ENCODE results near the gene DYNC1I2.
A peak's percentile ranks its signal among the peaks of the same experiment; 100 is the strongest.

Gene DYNC1I2

DNA sequence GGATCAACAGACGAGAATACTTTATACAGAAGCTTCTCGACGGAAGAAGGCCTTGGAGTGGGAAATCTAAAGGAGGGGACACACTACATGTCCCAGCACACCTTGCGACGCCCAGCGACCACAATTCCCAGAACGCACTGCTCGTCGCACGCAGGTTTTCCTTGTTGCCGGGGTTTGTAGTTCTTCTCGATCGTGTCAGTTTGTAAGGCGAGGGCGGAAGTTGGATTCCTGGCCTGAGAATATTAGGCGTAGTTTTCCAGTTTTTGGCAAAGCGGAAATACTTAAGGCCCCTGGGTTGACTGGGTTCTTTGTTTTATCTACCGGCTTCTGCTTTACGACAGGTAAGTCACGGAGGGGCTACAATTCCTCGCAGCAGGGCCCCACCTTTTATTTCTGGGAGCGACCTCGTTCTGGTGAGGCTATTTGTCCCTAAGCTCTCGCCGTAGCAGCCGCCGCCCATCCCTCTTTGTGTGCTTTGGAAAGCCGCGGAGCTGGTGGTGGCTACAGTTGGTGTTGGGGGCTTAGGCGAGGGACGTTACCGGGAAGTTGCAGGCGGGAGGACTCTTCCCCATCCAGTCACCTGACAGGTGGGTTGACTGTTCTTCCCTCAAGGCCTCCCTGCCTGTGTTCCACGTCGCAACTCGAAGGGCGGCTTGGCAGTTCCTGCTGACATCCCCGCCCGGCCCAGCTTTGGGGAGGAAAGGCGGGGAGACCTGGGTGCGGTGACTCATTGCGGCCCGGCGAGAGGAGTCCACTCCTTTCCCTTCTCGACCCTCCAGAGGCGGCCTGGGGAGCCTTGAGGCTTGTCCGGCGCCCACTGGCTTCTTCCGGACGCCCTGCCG is at the start of gene DYNC1I2:
Gene DYNC1I2 (plus strand): TSS at position 183 of the 842 bp plus-strand sequence. CDS start 2,687 bp downstream, outside the sequence.
- H3K4me3 ChIP-seq (ENCODE audit: control insufficient read depth, low read depth, low read length), result peak within 1 kb of the TSS; percentile 96
- TF ChIP-seq, protein P1, sequence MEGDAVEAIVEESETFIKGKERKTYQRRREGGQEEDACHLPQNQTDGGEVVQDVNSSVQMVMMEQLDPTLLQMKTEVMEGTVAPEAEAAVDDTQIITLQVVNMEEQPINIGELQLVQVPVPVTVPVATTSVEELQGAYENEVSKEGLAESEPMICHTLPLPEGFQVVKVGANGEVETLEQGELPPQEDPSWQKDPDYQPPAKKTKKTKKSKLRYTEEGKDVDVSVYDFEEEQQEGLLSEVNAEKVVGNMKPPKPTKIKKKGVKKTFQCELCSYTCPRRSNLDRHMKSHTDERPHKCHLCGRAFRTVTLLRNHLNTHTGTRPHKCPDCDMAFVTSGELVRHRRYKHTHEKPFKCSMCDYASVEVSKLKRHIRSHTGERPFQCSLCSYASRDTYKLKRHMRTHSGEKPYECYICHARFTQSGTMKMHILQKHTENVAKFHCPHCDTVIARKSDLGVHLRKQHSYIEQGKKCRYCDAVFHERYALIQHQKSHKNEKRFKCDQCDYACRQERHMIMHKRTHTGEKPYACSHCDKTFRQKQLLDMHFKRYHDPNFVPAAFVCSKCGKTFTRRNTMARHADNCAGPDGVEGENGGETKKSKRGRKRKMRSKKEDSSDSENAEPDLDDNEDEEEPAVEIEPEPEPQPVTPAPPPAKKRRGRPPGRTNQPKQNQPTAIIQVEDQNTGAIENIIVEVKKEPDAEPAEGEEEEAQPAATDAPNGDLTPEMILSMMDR (IDR thresholded peaks at IDR 0.05; ENCODE audit: control insufficient read depth, insufficient read depth, low read depth, low read length, missing control alignments), result no peak
- DNase-seq (ENCODE audit: low read depth), result peak; percentile 85

DNA sequence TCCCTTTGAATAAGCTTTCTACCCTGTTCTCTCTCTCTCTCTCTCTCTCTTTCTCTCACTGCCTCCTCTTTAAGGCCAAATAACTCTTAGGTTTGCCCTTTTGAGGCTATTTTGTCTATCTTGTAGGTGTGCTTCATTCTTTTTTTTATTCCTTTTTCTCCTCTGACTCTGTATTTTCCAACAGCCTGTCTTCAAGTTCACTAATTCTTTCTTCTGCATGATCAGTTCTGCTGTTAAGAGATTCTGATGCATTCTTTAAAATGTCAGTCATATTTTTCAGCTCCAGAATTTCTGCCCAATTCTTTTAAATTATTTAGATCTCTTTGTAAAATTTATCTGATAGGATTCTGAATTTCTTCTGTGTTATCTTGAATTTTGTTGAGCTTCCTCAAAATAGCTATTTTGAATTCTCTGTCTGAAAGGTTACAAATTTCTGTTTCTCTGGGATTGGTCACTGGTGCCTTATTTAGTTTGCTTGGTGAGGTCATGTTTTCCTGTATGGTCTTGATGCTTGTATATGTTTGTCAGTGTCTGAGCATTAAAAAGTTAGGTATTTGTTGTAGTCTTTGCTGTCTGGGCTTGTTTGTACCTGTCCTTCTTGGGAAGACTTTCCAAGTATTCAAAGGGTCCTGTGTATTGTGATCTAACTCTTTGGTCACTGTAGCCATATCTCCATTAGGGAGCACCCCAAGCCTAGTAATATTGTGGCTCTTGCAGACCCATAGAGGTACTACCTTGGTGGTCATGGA is 35.4 kb upstream of the DYNC1I2 start:
- TF ChIP-seq, protein P1 (IDR thresholded peaks at IDR 0.05; ENCODE audit: control insufficient read depth, insufficient read depth, low read depth, low read length, missing control alignments), result no peak

DNA sequence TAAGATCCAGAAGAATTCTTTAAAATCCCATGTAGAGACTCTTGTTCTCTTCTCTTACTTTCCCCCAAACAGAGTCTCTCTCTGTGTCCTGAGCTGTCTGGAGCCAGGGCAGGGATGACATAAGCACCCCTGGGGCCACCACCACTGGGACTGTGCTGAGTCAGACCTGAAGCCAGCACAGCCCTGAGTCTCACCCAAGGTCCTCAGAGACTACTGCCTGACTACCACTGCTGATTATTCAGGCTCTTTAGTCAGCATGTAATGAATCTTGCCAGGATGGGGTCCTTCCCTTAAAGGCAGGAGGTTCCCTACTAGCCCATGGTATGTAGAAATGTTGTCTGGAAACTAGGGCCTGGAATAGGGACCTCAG is 34.9 kb upstream of the DYNC1I2 start:
- no peak for DNase-seq (ENCODE audit: low read depth)
- TF ChIP-seq, protein P1 (IDR thresholded peaks at IDR 0.05; ENCODE audit: control insufficient read depth, insufficient read depth, low read depth, low read length, missing control alignments), result no peak
- H3K4me3 ChIP-seq (ENCODE audit: control insufficient read depth, low read depth, low read length), result no peak overlapping the region

More for the DNA sequence above, 35.4 kb upstream of the DYNC1I2 start:
- H3K4me3 ChIP-seq (ENCODE audit: control insufficient read depth, low read depth, low read length), result no peak overlapping the region
- DNase-seq (ENCODE audit: low read depth), result no peak

DNA sequence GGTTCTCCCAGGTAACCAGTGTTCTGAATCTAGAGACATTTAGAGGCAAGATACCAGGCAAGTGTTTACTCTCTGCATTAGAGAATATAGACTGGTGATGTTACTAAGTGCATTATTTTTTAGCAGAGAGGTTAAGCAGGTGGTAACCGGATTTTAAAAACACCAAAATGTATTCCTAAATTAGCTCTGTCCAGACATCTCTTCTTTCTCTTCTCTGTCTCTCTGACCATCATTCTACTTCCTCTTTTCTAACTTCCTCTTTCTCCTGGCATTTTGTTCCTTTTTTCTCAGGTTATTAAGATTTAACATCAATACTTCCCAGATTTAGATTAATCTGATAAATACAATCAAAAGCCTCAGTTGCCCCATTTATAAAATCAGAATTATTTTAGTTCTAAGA is 31.7 kb upstream of the DYNC1I2 start:
- TF ChIP-seq, protein P1 (IDR thresholded peaks at IDR 0.05; ENCODE audit: control insufficient read depth, insufficient read depth, low read depth, low read length, missing control alignments), result no peak
- no peak for DNase-seq (ENCODE audit: low read depth)
- no peak overlapping the region for H3K4me3 ChIP-seq (ENCODE audit: control insufficient read depth, low read depth, low read length)

DNA sequence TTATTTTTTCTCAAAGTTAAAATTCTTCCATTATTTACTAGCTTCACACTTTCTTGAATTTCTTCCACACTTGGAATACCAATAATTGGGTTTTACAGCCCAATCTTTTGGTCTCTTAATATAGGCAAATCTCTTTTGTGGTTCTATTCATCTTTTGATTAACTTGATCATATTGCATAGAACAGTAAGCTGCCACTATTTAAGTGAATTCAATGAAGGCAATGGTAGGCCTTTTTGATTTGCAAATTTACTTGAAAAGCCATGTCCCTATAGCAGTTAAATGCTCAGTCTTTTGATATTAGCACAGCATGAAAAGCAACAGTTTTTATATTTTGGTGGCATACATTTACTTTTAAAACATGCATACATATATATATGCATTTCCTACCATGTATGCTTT is 20.2 kb upstream of the DYNC1I2 start:
- DNase-seq (ENCODE audit: low read depth), result no peak
- H3K4me3 ChIP-seq (ENCODE audit: control insufficient read depth, low read depth, low read length), result no peak overlapping the region
- TF ChIP-seq, protein P1 (IDR thresholded peaks at IDR 0.05; ENCODE audit: control insufficient read depth, insufficient read depth, low read depth, low read length, missing control alignments), result no peak

DNA sequence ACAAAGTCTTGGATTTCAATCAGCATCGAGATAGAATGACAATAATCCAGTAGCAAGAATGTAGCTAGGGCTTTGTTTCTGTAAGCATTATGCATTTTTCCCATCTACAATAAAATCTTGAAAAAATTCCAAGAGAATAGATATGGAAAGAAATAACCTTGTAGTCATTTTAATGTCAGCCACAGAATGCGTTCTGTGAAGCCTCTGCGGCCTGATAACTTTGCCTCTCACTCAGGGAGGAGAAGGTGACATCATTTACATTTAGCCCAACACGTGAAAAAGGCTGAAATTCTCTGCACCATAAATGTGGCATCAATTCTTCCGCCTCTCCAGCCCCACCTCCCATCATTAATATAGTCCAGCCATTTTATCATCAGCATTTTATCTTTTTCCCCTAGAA is 19.1 kb upstream of the DYNC1I2 start:
- TF ChIP-seq, protein P1 (IDR thresholded peaks at IDR 0.05; ENCODE audit: control insufficient read depth, insufficient read depth, low read depth, low read length, missing control alignments), result no peak
- no peak for DNase-seq (ENCODE audit: low read depth)
- no peak overlapping the region for H3K4me3 ChIP-seq (ENCODE audit: control insufficient read depth, low read depth, low read length)

Data from AG09309 (cell line).